H1 (cell line): ENCODE measurements around the gene TMEM178B.

Experiments used
- EP300 ChIP-seq, 2 experiments: IDR thresholded peaks; 1 replicate in 1 of 2; 2 replicates in 1 of 2; pipeline ENCODE4 v1.6.1; 2011 to 2012; ENCODE audit warnings: low read depth in 2 of 2, low read length in 2 of 2, mild to moderate bottlenecking in 2 of 2, borderline replicate concordance in 1 of 2, inconsistent platforms in 1 of 2, moderate library complexity in 1 of 2
- EZH2 ChIP-seq: fragments of 200-600 bp; sonication (generic); IDR thresholded peaks from 2 replicates; pipeline ENCODE4 v1.7.1; 2012; ENCODE audit warnings: low read depth, mild to moderate bottlenecking, moderate library complexity, low read length, inconsistent platforms; ENCODE audit not compliant: severe bottlenecking
- HDAC2 ChIP-seq, 2 experiments: fragments of 300-600 bp in 1 of 2; sonication (generic) in 1 of 2; IDR thresholded peaks; 2 replicates each; pipeline ENCODE4 v1.6.1; 2011 to 2012; ENCODE audit warnings: low read depth in 2 of 2, low read length in 2 of 2, mild to moderate bottlenecking in 2 of 2, moderate library complexity in 2 of 2, borderline replicate concordance in 1 of 2, inconsistent platforms in 1 of 2
- JUN ChIP-seq: IDR thresholded peaks from 2 replicates; pipeline ENCODE4 v1.6.1; 2011; ENCODE audit warnings: low read depth, mild to moderate bottlenecking, improper control_type of control experiment, low read length
- MAFK ChIP-seq: IDR thresholded peaks from 2 replicates; pipeline ENCODE4 v1.6.1; 2012; ENCODE audit warnings: low read depth, mild to moderate bottlenecking, improper control_type of control experiment, low read length
- NRF1 ChIP-seq: IDR thresholded peaks from 2 replicates; pipeline ENCODE4 v1.6.1; 2011; ENCODE audit warnings: mild to moderate bottlenecking, low read depth, low read length, improper control_type of control experiment
- POLR2A ChIP-seq, 2 experiments: IDR thresholded peaks; 1 replicate in 1 of 2; 2 replicates in 1 of 2; pipeline ENCODE4 v1.6.1; 2011; ENCODE audit warnings: low read depth in 2 of 2, low read length in 2 of 2, mild to moderate bottlenecking in 2 of 2; ENCODE audit errors: control extremely low read depth in 1 of 2
- POLR2AphosphoS5 ChIP-seq: IDR thresholded peaks from 2 replicates; pipeline ENCODE4 v1.6.1; 2011; ENCODE audit warnings: low read depth, low read length
- RFX5 ChIP-seq: IDR thresholded peaks from 2 replicates; pipeline ENCODE4 v1.6.1; 2011; ENCODE audit warnings: low read depth, low read length, improper control_type of control experiment, borderline replicate concordance
- SP1 ChIP-seq: IDR thresholded peaks from 2 replicates; pipeline ENCODE4 v1.6.1; 2011; ENCODE audit warnings: low read depth, low read length
- SP4 ChIP-seq: IDR thresholded peaks from 2 replicates; pipeline ENCODE4 v1.6.1; 2012; ENCODE audit warnings: low read length, inconsistent platforms
- YY1 ChIP-seq: IDR thresholded peaks from 2 replicates; pipeline ENCODE4 v1.6.1; 2011; ENCODE audit warnings: low read depth, mild to moderate bottlenecking, low read length
- TF ChIP-seq, protein P1 (sequence below), 3 experiments: IDR thresholded peaks; 1 replicate in 2 of 3; 2 replicates in 1 of 3; pipeline versions ENCODE4 v1.5.1 to v1.6.1; 2011; ENCODE audit warnings: low read length in 3 of 3, mild to moderate bottlenecking in 3 of 3, inconsistent platforms in 2 of 3, low read depth in 1 of 3, moderate library complexity in 1 of 3; ENCODE audit not compliant: insufficient read depth in 1 of 3; ENCODE audit errors: control extremely low read depth in 1 of 3

DNA sequence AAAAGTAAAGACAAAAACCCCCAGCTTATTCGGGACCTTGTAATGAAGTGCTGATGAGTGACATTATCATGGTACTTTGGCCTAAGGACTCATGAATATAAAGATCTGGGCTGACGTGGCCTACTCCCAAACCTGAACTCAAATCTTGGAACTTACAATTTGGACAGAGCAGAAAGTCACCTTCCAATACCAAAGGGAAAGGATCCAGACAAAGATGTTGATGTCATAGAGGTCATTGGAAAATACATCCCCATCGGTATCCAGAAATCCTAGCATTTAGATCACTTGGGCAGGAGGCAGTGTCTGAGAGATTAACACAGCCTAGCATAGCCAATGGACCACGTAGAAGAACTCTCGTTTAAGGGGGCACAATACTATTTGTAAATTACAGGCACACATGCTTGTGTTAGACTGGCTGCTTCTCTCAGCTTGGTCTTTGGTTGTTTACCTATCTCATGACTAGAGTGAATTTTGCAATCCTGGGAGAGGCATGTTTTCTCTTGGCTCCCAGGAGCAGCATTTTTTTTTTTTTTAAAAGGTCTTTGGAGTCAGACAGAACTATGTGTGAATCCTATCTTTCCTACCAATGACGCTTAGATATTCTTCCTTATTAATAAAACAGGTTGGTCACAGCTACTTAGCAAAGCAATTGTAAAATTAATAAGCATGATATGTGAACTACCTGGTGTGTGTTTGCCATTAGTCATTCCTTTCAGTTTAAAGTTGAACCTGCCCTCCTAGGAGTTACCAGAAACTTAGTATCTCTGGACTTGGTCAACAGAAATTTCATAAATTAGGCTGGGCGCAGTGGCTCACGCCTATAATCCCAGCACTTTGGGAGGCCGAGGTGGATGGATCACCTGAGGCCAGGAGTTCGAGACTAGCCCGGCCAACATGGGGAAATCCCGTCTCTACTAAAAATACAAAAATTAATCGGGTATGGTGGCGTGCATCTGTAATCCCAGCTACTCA, 31.4 kb upstream of the TMEM178B start:
- TF ChIP-seq, protein P1, sequence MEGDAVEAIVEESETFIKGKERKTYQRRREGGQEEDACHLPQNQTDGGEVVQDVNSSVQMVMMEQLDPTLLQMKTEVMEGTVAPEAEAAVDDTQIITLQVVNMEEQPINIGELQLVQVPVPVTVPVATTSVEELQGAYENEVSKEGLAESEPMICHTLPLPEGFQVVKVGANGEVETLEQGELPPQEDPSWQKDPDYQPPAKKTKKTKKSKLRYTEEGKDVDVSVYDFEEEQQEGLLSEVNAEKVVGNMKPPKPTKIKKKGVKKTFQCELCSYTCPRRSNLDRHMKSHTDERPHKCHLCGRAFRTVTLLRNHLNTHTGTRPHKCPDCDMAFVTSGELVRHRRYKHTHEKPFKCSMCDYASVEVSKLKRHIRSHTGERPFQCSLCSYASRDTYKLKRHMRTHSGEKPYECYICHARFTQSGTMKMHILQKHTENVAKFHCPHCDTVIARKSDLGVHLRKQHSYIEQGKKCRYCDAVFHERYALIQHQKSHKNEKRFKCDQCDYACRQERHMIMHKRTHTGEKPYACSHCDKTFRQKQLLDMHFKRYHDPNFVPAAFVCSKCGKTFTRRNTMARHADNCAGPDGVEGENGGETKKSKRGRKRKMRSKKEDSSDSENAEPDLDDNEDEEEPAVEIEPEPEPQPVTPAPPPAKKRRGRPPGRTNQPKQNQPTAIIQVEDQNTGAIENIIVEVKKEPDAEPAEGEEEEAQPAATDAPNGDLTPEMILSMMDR (IDR thresholded peaks at IDR 0.05; ENCODE audit: control extremely low read depth in 1 of 3, insufficient read depth in 1 of 3, low read depth in 1 of 3, low read length in 3 of 3): no peak
- TF ChIP-seq HDAC2 (IDR thresholded peaks at IDR 0.05; ENCODE audit: borderline replicate concordance in 1 of 2, low read depth in 2 of 2, low read length in 2 of 2) (no peak), POLR2A (IDR thresholded peaks at IDR 0.05; ENCODE audit: control extremely low read depth in 1 of 2, low read depth in 2 of 2, low read length in 2 of 2) (no peak), SP1 (no peak), POLR2AphosphoS5 (no peak), EP300 (IDR thresholded peaks at IDR 0.05; ENCODE audit: borderline replicate concordance in 1 of 2, low read depth in 2 of 2, low read length in 2 of 2) (no peak), JUN (no peak), YY1 (no peak), MAFK (no peak), EZH2 (no peak), NRF1 (no peak), RFX5 (no peak), SP4 (no peak)
